ENCODE results near the gene MCEMP1. TPM values are rescaled to one million over a fixed set of nuclear protein-coding genes. Genes with fewer than 3 reads are reported as not detected.
"Not testable (repeated sequence)": the region's sequence is repeated elsewhere in the genome, so short reads cannot be mapped to it uniquely, and the experiment has no call there.

Gene MCEMP1
- total RNA-seq, 1 donor from 2014 or later = not detected

DNA sequence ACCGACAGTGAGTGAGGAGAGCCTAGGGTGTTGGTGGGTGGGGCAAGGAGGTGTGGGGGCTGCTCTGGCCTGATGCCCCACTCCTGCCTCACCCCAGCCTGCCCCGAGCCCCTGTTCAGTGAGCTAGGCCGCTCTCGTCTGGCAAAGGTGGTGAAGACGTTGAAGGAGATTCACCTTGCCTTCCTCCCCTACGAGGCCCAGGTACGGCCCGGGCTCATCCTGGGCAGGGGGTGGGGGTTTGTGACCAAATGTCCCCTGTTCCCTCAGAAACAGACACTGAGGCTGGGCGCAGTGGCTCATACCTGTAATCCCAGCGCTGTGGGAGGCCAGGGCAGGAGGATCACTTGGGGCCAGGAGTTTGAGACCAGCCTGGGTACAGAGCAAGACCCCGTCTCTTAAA lies 36.1 kb upstream of the MCEMP1 start:
- H3K36me3 Mint-ChIP-seq (ENCODE audit: unreplicated experiment) = no peaks in the 10 kb centered on the region
- no peak overlapping the region for H3K27ac Mint-ChIP-seq (ENCODE audit: unreplicated experiment)
- H3K4me1 Mint-ChIP-seq (ENCODE audit: unreplicated experiment) = no peaks in the 10 kb centered on the region
- peaks cover 10% of the 10 kb centered on the region for H3K27me3 Mint-ChIP-seq (ENCODE audit: unreplicated experiment)
- no peak overlapping the region for H3K4me3 Mint-ChIP-seq (ENCODE audit: unreplicated experiment)
- no peaks in the 10 kb centered on the region for H3K9me3 Mint-ChIP-seq (ENCODE audit: unreplicated experiment)
- no peak for TF ChIP-seq CTCF (IDR thresholded peaks at IDR 0.05)
- DNase-seq (ENCODE audit: extremely low spot score, unreplicated experiment) = no peak

DNA sequence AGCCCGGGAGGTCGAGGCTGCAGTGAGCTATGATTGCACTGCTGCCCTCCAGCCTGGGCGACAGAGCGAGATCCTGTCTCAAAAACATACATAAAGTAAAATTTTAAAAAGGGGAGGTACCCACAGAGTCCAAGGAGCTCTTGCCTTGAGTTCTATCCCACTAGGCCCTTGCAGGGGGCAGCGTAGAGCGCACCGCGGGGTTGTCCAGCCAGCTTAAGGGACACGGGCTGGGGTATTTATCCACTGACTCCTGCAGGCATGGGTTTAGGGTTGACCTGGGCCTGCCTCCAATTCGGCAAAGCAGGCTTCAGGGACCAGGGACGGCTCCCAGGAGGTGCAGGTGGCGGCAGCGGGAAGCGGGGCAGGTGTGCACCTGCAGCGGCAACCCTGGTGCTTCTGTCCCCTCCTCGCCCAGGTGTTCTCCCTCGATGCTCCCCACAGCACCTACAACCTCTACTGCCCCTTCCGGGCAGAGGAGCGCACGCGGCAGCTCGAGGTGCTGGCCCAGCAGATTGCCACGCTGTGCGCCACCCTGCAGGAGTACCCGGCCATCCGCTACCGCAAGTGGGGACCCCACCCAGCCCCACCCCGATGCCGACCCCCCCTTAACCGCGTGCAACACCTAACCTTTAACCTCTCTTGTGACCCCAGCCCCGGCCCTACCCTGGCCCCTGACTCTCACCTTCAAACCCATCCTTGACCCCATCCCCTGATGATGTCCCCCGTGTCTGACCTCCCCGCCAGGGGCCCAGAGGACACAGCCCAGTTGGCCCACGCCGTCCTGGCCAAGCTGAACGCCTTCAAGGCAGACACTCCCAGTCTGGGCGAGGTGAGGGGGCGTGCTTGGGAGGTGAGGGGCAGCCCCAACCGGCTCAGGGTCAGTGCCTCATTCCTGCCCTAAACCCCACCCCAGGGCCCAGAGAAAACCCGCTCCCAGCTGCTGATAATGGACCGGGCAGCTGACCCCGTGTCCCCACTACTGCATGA lies 35.3 kb upstream of the MCEMP1 start:
- TF ChIP-seq CTCF (IDR thresholded peaks at IDR 0.05) = no peak
- no peak overlapping the region for H3K4me3 Mint-ChIP-seq (ENCODE audit: unreplicated experiment)
- no peaks in the 10 kb centered on the region for H3K9me3 Mint-ChIP-seq (ENCODE audit: unreplicated experiment)
- no peak for DNase-seq (ENCODE audit: extremely low spot score, unreplicated experiment)
- H3K36me3 Mint-ChIP-seq (ENCODE audit: unreplicated experiment) = no peaks in the 10 kb centered on the region
- no peaks in the 10 kb centered on the region for H3K4me1 Mint-ChIP-seq (ENCODE audit: unreplicated experiment)
- H3K27ac Mint-ChIP-seq (ENCODE audit: unreplicated experiment) = no peak overlapping the region
- H3K27me3 Mint-ChIP-seq (ENCODE audit: unreplicated experiment) = peaks cover 2% of the 10 kb centered on the region

- no peaks in the 10 kb centered on the region for H3K36me3 Mint-ChIP-seq (ENCODE audit: unreplicated experiment)
- no peak overlapping the region for H3K27ac Mint-ChIP-seq (ENCODE audit: unreplicated experiment)
- TF ChIP-seq CTCF (IDR thresholded peaks at IDR 0.05) = no peak
- no peak for DNase-seq (ENCODE audit: extremely low spot score, unreplicated experiment)
- H3K4me3 Mint-ChIP-seq (ENCODE audit: unreplicated experiment) = no peak overlapping the region
- H3K27me3 Mint-ChIP-seq (ENCODE audit: unreplicated experiment) = no peaks in the 10 kb centered on the region
- H3K9me3 Mint-ChIP-seq (ENCODE audit: unreplicated experiment) = no peaks in the 10 kb centered on the region
- no peaks in the 10 kb centered on the region for H3K4me1 Mint-ChIP-seq (ENCODE audit: unreplicated experiment)
Observed at GRCh38 chr19:7642295-7643030, 34.4 kb upstream of the MCEMP1 start.

- Mint-ChIP-seq H3K27ac (ENCODE audit: unreplicated experiment) (no peak overlapping the region), H3K27me3 (ENCODE audit: unreplicated experiment) (no peaks in the 10 kb centered on the region), H3K36me3 (ENCODE audit: unreplicated experiment) (no peaks in the 10 kb centered on the region), H3K4me3 (ENCODE audit: unreplicated experiment) (no peak overlapping the region), H3K9me3 (ENCODE audit: unreplicated experiment) (no peaks in the 10 kb centered on the region), H3K4me1 (ENCODE audit: unreplicated experiment) (no peaks in the 10 kb centered on the region)
- no peak for DNase-seq (ENCODE audit: extremely low spot score, unreplicated experiment)
- TF ChIP-seq CTCF (IDR thresholded peaks at IDR 0.05) = no peak
Observed at GRCh38 chr19:7643031-7643415, 33.9 kb upstream of the MCEMP1 start.

GRCh38 chr19:7643629-7644549 lies 33.0 kb upstream of the MCEMP1 start:
- H3K4me1 Mint-ChIP-seq (ENCODE audit: unreplicated experiment); H3K4me3 Mint-ChIP-seq (ENCODE audit: unreplicated experiment); H3K27ac Mint-ChIP-seq (ENCODE audit: unreplicated experiment); H3K36me3 Mint-ChIP-seq (ENCODE audit: unreplicated experiment); H3K9me3 Mint-ChIP-seq (ENCODE audit: unreplicated experiment); H3K27me3 Mint-ChIP-seq (ENCODE audit: unreplicated experiment); DNase-seq (ENCODE audit: extremely low spot score, unreplicated experiment): not testable (repeated sequence)
